Activated CD8-positive, alpha-beta memory T cell treated with anti-CD3 and anti-CD28 coated beads for 24 hours (primary cell): ENCODE data around the gene PPAT.
"Not testable (repeated sequence)": the region's sequence is repeated elsewhere in the genome, so short reads cannot be mapped to it uniquely, and the experiment has no call there.

Experiments
- DNase-seq: peaks from one replicate; pipeline ENCODE4 v3.0.0-alpha.2; 2020

PPAT gene

DNA sequence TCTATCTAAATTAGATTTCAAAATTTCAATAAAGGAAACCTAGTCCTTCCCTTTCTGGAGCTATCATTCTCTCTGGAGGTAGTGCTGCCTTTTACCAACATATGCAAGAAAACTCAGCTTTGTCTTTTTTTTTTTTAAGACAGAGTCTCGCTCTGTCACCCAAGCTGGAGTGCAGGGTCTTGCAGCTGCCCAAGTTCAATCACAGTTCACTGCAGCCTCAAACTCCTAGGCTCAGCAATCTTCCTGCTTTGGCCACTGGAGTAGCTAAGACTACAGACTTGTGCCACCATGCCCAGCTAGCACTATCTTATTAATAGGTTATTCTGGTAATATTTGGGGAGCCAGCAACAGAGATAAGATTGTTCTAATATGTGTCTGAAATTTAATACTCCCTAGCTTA, 60.5 kb downstream of the PPAT start:
- DNase-seq, result no peak

GRCh38 chr4:56372774-56373173, 62.6 kb downstream of the PPAT start:
- no peak for DNase-seq

GRCh38 chr4:56371426-56372220, 63.8 kb downstream of the PPAT start:
- DNase-seq, result no peak

- DNase-seq, result no peak
These were observed 65.0 kb downstream of the PPAT start for GRCh38 chr4:56370377-56370776.

DNA sequence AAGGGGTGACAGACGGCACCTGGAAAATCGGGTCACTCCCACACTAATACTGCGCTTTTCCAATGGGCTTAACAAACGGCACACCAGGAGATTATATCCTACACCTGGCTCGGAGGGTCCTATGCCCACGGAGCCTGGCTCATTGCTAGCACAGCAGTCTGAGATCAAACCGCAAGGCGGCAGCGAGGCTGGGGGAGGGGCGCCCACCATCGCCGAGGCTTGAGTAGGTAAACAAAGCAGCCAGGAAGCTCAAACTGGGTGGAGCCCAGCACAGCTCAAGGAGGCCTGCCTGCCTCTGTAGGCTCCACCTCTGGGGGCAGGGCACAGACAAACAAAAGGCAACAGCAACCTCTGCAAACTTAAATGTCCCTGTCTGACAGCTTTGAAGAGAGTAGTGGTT, 72.4 kb downstream of the PPAT start:
- not testable (repeated sequence) for DNase-seq

DNA sequence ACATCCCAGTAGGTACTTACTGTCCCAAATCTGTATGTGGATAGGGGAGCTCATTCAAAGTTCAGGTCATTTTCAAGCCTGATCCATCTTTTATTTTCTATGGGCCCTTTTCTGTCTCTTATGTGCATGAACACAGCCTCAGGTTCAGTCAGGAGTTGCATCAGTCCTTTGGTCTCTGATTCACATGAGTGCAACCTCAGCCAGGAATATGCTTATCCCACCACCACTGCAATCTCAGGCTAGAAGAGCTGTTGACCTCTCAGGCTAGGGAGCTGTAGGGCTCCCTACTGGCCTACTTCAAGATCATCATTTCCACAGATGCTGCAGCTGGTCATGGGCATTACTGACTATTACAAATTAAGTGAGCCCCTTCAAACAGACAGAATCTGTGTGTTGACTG, 75.3 kb downstream of the PPAT start:
- DNase-seq, result no peak

GRCh38 chr4:56356650-56357049, 78.8 kb downstream of the PPAT start:
- DNase-seq, result no peak

DNA sequence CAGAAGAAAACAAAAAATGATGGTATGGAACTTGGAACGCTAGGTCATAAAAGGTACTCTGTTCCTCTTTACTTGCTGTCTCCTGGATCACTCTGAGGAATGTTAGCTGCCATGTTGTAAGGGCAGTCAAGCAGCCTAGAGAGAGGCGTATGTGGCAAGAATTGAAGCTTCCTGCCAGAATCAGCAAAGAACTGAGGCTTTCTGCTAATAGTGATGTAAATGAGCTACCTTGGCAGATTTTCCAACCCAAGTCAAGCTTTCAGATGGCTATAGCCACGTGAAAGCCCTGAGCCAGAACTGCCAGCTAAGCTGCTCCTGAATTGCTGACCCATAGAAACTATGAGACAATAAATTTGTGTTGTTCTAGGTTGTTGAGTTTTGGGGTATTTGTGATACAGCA, 86.8 kb downstream of the PPAT start:
- DNase-seq, result no peak

DNA sequence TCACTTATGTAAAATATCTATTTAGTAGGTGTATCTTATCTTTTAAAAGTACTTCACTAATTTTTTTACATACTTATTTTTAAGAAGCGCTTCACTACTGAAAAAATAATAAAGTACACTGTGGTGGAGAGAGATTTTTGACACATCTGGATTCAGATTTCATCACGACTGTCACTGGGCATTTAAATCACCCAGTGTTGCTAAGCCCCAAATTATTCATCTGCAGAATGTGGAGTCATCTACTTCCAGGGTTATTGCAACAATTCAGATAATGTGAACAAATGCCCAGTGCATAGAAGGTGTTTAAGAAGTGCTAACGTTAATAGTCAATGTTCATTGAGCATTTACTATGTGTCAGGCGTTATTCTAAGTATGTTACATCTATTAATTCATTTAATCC, 90.0 kb downstream of the PPAT start:
- no peak for DNase-seq
